Panc1 (cell line): ENCODE measurements around the gene FBXW11.

ENCODE experiments used
- POLR2AphosphoS5 ChIP-seq: IDR thresholded peaks from 2 replicates; pipeline ENCODE4 v1.6.1; 2012; ENCODE audit warnings: mild to moderate bottlenecking, low read depth, low read length, moderate library complexity
- SIN3A ChIP-seq: IDR thresholded peaks from 2 replicates; pipeline ENCODE4 v1.6.1; 2012; ENCODE audit warnings: low read depth, mild to moderate bottlenecking, low read length, moderate library complexity, borderline replicate concordance; ENCODE audit not compliant: insufficient read depth
- TF ChIP-seq, protein P1 (sequence below): fragments of 450-650 bp; IDR thresholded peaks from 2 replicates; pipeline ENCODE4 v1.5.1; 2017; ENCODE audit warnings: mild to moderate bottlenecking
- TF ChIP-seq, protein P2 (sequence below), 2 experiments: IDR thresholded peaks; 2 replicates each; pipeline ENCODE4 v1.6.1; 2011 to 2012; ENCODE audit warnings: low read depth in 2 of 2, control low read depth in 1 of 2, low read length in 1 of 2, mild to moderate bottlenecking in 1 of 2, moderate library complexity in 1 of 2; ENCODE audit not compliant: insufficient read depth in 1 of 2

DNA sequence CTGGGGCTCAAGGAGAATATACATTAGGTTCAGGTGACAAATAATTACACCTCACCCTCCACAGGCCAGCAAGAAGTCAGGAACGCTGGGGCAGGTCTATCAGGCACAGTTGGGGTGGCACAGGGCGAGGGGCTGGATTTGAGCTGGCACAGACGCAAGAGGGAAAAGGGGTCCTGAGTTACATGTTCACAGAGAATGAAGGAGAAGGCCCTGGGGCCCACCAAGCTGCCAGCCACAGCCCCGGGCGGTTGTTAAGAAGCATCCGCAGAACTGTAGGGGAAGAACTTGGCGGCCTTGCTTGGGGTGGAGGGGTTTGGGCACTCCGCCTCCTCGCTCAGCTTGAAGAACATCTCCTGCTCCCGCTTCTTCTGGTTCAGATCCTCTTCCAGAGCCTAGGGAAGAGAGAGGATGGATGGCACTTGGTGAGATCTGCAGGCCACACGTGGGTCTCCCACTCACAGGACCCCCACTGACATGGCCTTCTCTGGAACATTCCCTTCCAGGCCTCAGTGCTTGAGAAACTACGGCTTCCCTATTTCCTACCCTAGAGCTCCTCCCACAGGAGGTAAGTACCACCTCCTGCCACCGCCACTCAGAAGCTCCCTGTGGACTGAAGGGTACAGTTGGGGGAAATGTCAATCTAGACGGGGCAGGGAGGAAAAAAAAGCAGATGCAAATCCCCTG, 38.3 kb upstream of the FBXW11 start:
- TF ChIP-seq, protein P1, sequence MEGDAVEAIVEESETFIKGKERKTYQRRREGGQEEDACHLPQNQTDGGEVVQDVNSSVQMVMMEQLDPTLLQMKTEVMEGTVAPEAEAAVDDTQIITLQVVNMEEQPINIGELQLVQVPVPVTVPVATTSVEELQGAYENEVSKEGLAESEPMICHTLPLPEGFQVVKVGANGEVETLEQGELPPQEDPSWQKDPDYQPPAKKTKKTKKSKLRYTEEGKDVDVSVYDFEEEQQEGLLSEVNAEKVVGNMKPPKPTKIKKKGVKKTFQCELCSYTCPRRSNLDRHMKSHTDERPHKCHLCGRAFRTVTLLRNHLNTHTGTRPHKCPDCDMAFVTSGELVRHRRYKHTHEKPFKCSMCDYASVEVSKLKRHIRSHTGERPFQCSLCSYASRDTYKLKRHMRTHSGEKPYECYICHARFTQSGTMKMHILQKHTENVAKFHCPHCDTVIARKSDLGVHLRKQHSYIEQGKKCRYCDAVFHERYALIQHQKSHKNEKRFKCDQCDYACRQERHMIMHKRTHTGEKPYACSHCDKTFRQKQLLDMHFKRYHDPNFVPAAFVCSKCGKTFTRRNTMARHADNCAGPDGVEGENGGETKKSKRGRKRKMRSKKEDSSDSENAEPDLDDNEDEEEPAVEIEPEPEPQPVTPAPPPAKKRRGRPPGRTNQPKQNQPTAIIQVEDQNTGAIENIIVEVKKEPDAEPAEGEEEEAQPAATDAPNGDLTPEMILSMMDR, result no peak
- TF ChIP-seq POLR2AphosphoS5, result no peak
- no peak for TF ChIP-seq SIN3A
- TF ChIP-seq, protein P2, sequence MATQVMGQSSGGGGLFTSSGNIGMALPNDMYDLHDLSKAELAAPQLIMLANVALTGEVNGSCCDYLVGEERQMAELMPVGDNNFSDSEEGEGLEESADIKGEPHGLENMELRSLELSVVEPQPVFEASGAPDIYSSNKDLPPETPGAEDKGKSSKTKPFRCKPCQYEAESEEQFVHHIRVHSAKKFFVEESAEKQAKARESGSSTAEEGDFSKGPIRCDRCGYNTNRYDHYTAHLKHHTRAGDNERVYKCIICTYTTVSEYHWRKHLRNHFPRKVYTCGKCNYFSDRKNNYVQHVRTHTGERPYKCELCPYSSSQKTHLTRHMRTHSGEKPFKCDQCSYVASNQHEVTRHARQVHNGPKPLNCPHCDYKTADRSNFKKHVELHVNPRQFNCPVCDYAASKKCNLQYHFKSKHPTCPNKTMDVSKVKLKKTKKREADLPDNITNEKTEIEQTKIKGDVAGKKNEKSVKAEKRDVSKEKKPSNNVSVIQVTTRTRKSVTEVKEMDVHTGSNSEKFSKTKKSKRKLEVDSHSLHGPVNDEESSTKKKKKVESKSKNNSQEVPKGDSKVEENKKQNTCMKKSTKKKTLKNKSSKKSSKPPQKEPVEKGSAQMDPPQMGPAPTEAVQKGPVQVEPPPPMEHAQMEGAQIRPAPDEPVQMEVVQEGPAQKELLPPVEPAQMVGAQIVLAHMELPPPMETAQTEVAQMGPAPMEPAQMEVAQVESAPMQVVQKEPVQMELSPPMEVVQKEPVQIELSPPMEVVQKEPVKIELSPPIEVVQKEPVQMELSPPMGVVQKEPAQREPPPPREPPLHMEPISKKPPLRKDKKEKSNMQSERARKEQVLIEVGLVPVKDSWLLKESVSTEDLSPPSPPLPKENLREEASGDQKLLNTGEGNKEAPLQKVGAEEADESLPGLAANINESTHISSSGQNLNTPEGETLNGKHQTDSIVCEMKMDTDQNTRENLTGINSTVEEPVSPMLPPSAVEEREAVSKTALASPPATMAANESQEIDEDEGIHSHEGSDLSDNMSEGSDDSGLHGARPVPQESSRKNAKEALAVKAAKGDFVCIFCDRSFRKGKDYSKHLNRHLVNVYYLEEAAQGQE (IDR thresholded peaks at IDR 0.05; ENCODE audit: insufficient read depth in 1 of 2, low read depth in 2 of 2, low read length in 1 of 2), result no peak
